GM21526 (cell line): ENCODE data around the gene RGMB.

Experiments
- ATAC-seq: cut with Tn5 transposase; IDR thresholded peaks from one replicate; pipeline ENCODE4 v1.9.1; 2021; ENCODE audit warnings: moderate library complexity; ENCODE audit not compliant: unreplicated experiment, low FRiP score

RGMB gene

GRCh38 chr5:98767581-98767980 lies 5.9 kb upstream of the RGMB start:
- no peak for ATAC-seq

DNA sequence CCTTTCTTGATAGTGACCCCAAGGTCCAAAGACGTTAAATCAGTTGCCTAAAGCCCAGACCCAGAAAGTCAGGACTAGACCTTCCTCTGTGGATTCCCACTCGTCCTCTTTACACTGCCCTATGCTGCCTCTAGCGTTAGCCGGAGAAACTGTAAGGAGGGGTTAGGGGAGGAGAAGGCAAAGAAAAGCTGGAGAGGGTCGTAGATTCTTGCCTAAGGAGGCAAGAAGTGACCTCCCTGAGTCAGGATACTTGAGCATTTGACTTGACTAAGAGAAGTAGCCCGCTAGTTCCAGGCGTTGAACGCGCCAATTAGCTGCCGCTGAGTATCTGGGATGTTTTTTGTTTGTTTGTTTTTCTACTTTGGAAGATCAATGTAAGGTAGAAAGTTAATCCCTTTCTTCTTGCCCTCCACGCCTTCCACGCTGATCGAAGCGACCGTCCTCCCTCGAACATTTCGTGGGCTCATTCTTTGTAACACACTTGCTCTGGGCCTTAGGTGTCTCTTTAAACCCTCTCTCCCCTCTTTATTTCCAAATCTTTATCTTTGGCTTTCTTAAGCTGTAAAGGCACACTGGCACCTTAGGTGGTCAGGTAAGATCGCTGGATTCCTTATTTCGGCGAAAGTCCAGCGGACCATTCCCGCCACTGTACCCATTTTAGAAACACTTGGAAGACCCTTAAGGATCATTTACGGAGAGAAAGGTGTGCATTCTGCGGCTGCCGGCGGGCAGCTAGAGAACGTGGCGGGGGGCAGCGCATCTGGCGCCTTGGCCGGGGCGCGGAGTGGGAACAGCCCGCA lies 5.1 kb upstream of the RGMB start:
- ATAC-seq: peak; percentile 44

GRCh38 chr5:98768960-98769209 lies 4.6 kb upstream of the RGMB start:
- no peak for ATAC-seq

GRCh38 chr5:98769210-98769958 lies 4.1 kb upstream of the RGMB start:
- no peak for ATAC-seq

DNA sequence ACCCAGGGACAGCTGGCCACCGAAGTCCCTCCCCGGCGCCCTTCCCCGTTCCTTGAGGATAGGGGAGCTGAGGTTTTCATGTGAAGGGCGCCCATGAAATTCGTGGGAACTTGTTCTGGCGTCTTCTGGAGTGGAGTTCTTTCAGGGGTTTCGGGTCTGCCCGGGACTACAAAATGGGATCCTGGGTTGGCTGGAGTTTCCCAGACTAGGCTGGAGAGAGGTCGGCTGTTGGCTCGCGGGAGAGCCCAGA lies 3.6 kb upstream of the RGMB start:
- no peak for ATAC-seq

- ATAC-seq: no peak
These were observed 3.1 kb upstream of the RGMB start for GRCh38 chr5:98770209-98770910.

DNA sequence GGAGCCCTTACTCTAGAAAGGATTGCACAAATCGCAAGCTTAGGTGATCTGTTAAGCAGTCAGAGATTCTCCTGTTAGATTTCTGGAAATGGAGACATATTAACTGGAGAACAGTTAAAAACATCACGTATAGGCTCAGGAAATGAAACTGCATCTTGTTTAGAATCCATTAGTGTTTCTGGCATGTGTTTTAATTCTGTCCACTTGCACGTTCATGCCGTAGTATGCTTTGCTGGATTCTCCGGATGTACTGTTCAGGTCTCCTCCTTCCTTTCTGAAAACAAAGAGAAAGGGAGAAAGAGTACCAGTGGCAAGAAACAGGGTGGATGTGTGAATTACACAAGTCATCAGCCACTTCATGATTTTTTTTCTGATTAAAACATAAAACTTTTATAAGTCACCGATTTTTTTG lies 2.5 kb upstream of the RGMB start:
- no peak for ATAC-seq

GRCh38 chr5:98771382-98772109 lies 1.9 kb upstream of the RGMB start:
- peak; percentile 11 for ATAC-seq

GRCh38 chr5:98772415-98773213 lies 849 bp upstream of the RGMB start:
- peak; percentile 14 for ATAC-seq

GRCh38 chr5:98773214-98773463 lies 324 bp upstream of the RGMB start:
- no peak for ATAC-seq

- ATAC-seq: peak; percentile 37
These were observed 950 bp downstream of the RGMB start for GRCh38 chr5:98774192-98775033.

DNA sequence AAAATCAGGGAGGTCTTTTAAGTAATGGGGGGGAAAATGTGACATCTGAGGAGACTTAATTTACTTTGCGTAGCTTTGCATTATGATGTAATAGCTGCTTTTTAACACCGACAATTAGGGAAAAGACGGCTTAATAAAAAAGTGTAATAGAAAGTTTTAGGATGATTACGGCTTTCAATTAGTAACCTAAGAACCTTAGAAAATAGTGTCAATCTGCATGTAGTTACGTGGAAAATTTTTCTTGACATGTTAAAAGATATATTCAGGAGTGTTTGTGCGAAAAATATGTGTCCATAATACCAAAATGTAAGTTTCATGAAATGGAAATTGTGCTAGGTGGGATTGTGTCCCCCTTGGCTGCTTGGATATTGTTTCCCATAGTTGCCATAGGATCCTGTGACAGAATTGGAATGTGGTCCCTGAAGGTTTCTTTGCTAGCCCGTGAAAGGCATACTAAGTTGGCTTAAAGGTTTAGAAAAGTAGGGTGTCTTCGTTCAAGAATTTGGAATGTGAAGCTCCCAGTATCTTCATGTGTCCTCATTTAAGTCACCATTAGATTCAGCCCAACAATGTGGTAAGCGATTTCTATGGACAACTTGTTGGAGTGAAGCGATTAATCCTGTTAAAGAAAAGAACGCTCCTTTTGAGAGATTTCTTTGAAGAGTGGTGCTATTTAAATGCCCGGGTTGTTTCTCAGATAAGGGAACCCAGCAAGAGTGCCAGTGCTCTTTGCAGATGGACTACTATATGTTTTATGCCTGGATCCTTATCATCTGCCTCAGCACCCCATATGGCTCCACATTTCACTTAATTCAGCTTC lies 2.0 kb downstream of the RGMB start:
- ATAC-seq: no peak

- ATAC-seq: no peak
These were observed 2.7 kb downstream of the RGMB start for GRCh38 chr5:98776066-98776705.

- no peak for ATAC-seq
These were observed 3.8 kb downstream of the RGMB start for GRCh38 chr5:98777295-98777694.

- no peak for ATAC-seq
These were observed 5.9 kb downstream of the RGMB start for GRCh38 chr5:98779264-98779877.

- no peak for ATAC-seq
These were observed 6.9 kb downstream of the RGMB start for GRCh38 chr5:98780390-98780789.

- ATAC-seq: no peak
These were observed 8.1 kb downstream of the RGMB start for GRCh38 chr5:98781520-98781919.

- ATAC-seq: no peak
These were observed 8.5 kb downstream of the RGMB start for GRCh38 chr5:98781964-98782363.
